Right ventricle myocardium superior (tissue), 1 donor: Measurements from ENCODE around the gene PHOSPHO1. TPM values are rescaled to one million over a fixed set of nuclear protein-coding genes. Genes with fewer than 3 reads are reported as not detected.

Experiments used
- ATAC-seq: fragments of 200-7000 bp; cut with Tn5 transposase; one replicate; pipeline ENCODE4 v1.9.1; 2020; ENCODE audit warnings: mild to moderate bottlenecking; ENCODE audit not compliant: poor library complexity
- DNase-seq: peaks from one replicate; pipeline ENCODE4 v3.0.0-alpha.2; 2020
- intact Hi-C: fragments of 100-400 bp; cut with DNase I; formaldehyde crosslinking; loops from one replicate; pipeline ENCODE4 v1.11.2; 2022
- total RNA-seq: library from RNA; stranded (reverse); fragmentation: NEBNext Ultra II Directional; extraction: Animal tissue kit (Norgen Biotek cat#: 25700); gene quantifications from one replicate; pipeline ENCODE4 v1.2.1, GENCODE V29; 2021
- donor health status: DM: no; HTN: yes; CAD: no; lungs with severe emphysema.

The PHOSPHO1 gene
- total RNA-seq, 1 donor from 2014 or later = 0.22 TPM

DNA sequence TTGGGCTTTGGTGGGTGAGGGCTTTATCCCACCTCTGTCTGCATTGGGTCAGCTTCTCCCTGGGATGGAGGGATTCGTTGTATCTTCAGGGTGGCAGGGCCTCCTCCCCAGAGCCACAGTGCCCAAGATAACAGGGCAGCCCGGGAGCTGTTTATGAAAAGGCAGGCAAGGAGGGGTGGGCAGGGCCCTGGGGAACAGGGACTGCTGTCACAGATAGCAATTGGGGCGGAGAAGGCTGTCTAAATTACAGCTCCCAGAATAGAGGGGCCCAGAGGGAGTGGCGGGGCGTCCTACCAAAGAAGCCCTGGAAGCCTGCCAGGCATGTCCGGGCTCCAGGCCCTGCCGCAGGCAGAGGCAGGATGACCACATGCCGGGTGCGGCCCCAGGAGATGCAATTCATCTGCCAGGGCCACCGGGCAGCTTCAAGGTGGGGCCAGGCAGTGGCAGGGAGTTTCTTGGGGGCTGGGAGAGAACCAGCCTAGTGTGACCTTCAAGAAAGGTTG is 18.8 kb upstream of the PHOSPHO1 start:
- DNase-seq (peak; percentile 75), ATAC-seq (peak; percentile 82)
- intact Hi-C loops = no loop called here

DNA sequence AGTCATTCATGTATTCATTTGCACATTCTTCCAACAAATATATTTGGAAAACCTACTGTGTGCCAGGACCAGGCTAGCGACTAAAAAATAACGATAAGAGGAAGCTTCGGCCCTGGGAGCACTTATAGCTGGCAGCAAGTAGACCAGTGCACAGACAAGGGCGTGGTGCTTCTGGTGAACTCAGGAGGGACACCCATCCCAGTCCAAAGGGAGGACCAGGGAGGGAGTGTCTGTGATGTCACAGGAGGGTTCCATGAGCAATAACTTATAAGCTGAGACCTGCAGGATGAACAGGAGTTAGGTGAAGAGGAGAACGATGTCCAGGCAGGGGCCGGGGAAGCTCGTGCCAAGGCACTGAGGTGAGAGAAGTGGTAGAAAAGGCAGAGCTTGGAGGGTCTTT is 17.4 kb upstream of the PHOSPHO1 start:
- intact Hi-C loops = no loop called here
- ATAC-seq = no peak

DNA sequence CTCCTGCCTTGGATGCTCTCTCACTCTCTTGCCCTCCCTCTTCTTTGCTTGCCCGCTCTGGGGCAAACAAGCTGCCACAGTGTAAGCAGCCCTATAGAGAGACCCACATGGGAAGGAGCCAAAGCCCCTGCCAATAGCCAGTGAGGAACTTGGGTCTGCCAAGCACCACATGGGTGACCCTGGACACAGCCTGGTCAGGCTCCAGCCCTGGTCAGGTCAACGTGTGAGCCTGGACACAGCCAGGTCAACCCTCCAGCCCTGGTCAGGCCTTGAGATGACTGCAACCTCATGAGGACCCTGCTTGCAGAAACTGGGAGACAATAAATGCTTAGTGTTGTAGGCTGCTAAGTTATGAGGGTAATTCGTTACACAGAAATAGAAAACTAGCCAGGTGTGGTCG is 14.3 kb upstream of the PHOSPHO1 start:
- intact Hi-C loops = no loop called here
- DNase-seq = no peak

More for the DNA sequence above, 17.4 kb upstream of the PHOSPHO1 start:
- DNase-seq = no peak

DNA sequence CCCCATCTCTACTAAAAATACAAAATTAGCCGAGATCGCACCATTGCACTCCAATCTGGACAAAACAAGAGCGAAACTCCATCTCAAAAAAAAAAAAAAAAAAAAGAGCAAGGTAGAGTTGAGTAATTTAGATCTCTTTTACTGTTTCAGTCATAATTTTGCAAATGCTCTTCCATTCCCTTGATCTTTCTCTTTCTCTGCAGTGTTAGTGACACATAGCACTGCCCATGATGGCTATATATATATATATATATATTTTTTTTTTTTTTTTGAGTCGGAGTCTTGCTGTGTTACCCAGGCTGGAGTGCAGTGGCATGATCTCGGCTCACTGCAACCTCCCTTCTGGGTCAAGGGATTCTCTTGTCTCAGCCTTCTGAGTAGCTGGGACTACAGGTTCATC is 12.2 kb upstream of the PHOSPHO1 start:
- intact Hi-C loops = no loop called here
- DNase-seq (no peak), ATAC-seq (no peak)

More for the DNA sequence above, 14.3 kb upstream of the PHOSPHO1 start:
- ATAC-seq = no peak

DNA sequence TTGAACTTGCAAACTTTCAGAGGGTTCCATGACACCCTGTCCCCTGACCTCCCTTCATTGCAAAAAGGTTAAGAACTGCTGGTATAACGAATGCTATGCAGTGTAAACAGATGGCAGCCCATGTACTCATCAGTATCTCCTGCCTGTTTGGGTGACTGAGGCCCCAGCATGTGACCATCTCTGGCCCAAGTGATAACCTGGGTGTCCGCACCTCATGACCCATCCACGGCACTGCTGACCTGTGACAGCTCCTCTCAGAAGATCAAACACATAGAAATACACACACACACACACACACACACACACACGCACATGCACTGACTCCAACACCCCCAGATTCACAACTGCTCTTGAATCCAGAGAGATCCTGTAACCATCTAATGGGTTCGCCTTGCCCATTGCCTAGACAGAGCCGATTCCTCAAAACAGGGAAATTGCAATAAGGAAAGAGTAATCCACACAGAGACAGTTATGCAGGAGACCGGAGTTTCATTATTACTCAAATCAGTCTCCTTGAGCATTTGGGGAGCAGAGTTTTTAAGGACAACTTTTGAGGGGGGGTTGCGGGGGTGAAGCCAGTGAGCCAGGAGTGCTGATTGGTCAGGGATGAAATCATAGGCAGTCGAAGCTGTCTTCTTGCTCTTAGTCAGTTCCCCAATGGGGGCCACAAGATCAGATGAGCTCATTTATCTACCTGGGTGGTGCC is 11.3 kb upstream of the PHOSPHO1 start:
- ATAC-seq (no peak), DNase-seq (no peak)
- intact Hi-C loops = no loop called here

DNA sequence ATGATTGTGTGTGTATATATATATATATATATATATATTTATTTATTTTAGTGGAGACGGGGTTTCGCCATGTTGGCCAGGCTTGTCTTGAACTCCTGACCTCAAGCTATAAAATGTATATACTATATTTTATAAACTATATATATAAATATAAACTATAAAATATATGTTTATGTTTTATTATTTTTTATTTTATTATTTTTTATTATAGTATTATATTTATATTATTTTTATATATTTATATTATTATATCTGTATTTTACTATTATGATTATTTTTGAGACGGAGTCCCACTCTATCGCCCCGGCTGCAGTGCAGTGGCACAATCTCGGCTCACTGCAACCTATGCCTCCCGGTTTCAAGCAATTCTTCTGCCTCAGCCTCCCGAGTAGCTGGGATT is 10.5 kb upstream of the PHOSPHO1 start:
- intact Hi-C loops = no loop called here
- no peak for ATAC-seq

DNA sequence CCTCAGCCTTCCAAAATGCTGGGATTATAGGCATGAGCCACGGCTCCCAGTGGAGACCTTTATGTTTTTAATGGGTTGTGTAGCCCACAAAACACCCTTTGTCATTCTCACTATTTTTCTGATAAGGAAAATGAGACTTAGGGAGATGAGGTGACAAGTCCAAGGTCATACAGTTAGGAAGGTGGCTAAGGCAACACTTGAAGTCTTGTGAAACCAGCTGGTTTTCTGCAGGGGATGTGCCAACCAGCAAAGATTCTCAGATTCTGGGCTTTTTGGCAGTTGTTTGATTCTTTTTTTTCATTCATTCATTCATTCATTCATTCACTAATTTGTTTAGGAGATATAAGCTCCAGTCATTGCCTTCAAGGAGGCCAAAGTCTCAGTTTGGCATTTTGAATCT is 10.0 kb upstream of the PHOSPHO1 start:
- ATAC-seq (no peak), DNase-seq (no peak)
- intact Hi-C loops = no loop called here

More for the DNA sequence above, 10.5 kb upstream of the PHOSPHO1 start:
- no peak for DNase-seq

DNA sequence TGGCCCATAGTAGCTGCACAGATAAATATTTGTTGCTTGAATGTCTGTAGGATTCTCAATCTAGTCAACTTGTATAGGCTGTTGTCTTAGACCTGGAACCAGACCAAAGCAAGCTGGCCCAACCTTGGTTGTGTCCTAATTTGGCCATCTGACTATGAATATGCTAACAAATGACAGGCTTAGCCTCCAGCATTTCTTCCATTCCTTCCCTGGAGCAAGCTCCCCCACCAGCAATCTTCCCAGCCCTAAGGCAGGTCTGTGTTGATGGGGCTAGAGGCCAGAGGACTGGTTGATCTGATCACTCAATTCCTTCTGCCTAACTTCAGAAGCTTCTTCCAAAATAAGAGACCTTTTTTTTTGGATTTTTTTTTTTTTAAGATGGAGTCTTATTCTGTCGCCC is 9.4 kb upstream of the PHOSPHO1 start:
- intact Hi-C loops = no loop called here
- DNase-seq (no peak), ATAC-seq (no peak)

DNA sequence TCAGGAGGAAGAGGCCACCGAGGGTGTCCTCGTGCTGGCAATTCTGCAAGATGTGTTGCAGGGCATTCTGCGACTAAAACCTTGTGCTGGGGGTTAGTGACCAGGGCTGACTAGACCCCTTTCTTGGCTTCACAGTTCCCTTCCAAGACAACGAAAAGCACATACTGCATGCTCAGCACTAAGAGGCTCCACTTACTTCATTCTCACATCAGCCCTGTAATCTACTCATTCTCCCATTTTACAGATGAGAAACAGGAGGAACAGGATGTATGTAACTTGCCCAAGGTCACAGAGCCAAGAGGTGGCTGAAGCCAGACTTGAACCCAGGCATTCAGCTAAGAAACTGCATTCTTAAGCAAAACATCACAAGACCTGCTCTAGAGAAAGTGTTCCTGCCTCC is 5.3 kb upstream of the PHOSPHO1 start:
- DNase-seq (no peak), ATAC-seq (no peak)
- intact Hi-C loops = no loop called here

DNA sequence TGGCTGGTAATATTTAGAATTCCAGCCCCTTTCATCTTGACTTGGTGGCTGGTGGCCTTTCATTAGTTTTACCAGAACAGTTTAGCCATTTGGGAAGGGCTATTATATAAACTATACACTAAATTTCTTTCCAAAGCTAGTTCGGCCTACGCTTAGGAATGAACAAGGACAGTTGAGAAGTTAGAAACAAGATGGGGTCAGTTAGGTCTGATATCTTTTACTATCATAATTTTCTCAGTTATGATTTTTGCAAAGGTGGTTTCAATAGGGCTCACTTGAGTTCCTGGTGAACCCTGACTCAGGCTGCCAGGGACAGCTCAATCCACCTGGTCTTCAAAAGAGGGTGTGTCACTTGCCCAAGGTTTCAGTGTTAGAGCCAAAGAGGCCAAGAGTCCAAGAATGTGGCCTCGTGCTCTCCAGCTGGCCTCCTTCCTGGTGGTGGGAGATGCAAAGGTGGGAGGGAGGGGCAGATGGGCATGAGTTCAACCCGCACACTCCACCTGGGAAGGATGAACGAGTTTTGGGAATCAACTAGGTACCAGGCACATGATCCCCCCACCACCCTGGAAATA is 4.0 kb upstream of the PHOSPHO1 start:
- DNase-seq = no peak
- ATAC-seq = no peak

DNA sequence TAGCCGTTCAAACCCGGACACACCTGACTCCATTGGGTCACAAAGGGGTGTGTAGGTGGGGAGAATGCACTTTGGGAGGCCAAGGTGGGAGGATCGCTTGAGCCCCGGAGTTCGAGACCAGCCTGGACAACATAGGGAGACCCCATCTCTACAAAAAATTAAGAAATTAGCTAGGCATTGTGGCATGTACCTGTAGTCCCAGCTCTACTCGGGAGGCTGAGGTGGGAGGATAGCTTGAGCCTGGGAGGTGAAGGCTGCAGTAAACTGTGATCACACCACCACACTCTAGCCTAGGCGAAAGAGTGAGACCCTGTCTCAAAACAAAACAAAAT is 942 bp upstream of the PHOSPHO1 start:
- no peak for ATAC-seq
- DNase-seq = no peak
- intact Hi-C loops = no loop called here

More for the DNA sequence above, 4.0 kb upstream of the PHOSPHO1 start:
- intact Hi-C loops = no loop called here

DNA sequence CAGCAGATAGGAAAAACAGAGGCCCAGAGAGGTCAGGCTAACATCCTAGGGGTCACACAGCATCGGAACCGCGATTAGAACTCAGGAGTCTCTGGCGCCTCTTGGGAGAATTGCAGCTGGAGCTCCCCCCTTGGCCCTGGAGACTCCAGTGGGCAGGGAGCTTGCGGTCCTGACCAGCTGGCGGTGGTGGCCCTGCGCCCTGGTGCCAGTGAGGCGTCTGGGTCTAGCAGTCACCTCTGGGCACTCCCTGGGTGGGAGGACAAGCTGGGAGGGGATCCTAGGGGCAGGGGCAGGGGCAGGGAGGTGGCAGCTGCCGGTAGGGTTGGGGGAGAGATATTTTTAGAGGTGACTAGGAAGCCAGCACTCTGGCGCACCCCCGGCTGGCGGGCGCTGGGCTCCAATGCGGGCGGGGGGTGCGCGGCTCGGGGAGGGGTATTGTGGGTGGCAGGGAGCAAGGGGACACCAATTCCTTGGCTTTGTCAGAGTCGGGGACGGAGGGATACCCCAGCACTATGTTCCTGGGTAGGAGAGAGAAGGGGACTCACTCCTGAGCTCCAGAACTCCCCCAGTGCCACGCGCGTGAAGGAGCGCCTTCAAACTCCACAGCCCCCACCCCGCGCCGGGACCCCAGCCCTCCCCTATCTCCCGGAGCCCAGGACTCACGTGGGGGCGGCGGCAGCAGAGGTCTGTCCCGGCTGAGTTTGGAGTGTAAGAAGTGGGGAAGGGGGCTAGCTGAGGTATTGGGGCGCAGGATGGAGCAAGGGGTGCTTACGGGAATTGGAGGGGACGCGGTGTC is 584 bp downstream of the PHOSPHO1 start:
- ATAC-seq = peak; percentile 6
- intact Hi-C loops = loop anchor here (5.0 kb wide), 2 partner anchors 38 to 62 kb away; no protein-coding TSS in a partner anchor
- no peak for DNase-seq

DNA sequence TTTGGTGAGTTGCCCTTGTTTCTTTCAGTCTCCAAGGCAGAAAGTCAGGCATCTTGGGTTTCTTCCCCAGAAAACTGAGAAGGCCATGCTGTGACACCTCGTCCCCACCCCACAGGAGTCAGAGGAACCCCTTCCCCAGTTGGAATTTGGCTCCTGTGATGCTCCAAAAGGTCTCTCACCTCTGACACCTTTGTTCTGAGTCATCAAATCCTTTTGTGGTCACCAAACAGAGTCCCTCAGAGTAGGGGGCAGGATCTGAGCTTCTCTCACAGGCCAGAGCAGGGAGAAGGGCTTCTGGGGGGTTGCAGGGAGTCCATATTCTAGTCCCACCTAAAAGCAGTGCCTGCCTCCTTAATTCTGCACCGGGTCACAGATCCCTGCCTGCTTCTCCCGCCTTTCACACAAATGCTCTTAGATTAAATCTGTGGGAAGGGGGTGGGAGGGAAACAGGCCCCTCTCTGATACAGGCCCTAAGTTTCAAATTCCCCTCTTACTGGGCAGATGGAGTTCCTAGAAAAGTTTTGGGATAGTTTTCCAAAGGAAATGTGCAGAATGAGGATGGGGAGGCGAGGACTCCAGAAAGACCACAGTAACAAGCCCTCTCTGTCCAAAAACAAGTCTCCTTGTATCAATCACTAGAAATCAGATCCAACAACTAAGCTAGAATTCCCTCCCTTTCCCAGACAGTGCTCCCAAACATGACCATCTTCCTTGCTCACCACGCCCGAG is 1.3 kb downstream of the PHOSPHO1 start:
- intact Hi-C loops = loop anchor here (5.0 kb wide), 2 partner anchors 37 to 63 kb away; no protein-coding TSS in a partner anchor
- ATAC-seq = no peak
- DNase-seq = no peak

DNA sequence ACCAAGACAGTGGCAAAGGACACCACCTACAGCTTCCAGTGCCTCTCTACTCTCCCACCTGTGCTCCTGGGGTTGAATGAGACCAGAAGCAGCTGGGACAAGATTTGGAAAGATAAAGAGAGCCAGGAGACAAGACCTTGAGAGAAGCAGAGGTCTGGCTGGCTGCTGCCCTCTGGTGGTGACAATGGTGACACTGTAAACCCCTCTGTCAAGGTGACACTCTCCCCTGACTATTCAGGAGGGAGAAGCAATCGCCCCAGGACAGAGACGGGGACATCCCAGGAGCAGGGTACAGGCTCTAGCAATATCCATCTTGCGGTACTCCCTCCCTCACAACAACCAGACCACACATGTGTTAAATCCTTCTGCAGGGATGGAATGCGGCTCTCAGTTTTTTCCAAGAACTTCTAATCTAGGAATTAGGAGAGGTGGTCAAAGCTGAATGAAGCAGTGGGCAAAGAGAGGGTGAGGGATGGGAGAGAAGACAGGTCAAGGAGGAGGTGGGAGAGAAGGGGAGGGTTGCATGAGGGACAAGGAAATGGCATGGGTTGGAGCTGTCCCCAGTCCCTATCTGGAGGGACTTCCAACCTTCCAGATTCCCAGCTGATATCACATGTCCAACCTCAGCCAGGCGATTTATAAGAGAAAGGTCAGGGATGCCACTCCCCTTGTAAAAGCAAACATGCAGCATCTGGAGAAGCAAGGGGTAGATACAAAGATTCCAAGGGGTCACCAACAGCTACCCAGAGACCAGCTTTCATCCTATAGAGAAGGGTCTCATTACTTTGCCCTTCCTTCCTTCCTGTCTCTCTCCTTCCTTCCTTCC is 2.9 kb downstream of the PHOSPHO1 start:
- ATAC-seq = peak; percentile 52
- intact Hi-C loops = loop anchor here (5.0 kb wide), 2 partner anchors 35 to 65 kb away; no protein-coding TSS in a partner anchor
- DNase-seq = peak; percentile 81

DNA sequence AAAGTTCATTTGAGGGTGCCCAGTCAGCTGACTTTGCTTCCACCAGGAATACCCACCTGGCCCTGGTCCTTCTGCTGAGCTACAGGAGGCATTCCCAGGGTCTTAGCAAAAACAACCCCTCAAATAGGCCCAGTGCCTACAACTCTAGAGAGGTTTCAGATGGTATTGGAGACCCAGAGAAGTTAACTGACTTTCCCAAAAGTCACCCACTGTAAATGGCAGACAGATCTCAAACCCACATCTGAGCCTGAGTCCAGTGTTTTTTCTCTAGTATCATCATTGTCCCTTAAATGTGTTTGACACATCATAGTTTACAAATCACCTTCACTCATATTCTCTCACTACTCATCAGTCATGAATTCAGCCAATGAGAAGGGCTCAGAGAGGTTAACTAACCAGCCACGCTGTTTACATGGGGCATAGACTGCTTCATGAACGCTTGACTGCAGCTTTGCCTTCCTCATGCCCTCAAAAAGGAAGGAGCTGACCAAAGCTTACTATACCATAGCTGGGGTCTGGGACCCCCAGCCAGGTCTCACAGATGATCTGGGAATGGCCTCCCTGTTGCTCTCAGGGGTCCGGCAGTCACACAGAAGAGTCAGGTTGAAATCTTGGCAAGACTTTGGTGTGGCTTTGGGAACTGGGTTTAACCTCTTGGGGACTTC is 3.7 kb downstream of the PHOSPHO1 start:
- intact Hi-C loops = loop anchor here (5.0 kb wide), 2 partner anchors 35 to 65 kb away; no protein-coding TSS in a partner anchor
- ATAC-seq = no peak

DNA sequence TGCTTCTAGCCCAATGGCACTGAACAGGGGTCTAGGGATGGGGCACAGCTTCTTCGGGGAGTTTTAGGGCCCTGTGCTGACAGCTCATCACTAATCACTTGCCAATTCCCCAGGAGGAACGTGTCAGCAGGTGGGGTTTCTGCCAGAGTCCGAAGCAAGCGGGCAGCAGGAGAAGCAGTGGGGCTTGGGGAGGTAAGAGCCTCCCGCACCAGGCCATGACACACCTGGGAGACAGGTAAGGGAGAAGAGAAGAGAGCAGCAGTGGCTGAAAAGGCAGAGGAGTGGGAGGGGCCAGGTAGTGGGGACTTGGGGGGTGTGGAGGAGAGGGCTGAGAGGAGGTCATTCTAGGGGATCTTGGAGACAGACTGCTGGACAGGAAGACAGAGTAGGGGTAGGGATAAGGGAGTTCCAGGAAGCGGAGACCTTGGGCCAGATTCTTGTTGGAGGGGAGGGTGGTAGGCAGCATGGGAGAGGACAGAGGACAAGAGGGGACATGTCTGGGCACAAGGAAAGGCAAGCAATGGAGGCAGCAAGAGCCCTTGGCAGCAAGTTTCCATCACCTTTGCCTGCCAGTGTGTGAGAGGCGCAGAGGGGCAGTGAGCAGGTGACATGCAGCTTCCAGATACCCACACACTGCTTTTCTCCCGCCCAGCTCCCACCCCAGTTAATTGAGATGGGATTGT is 4.9 kb downstream of the PHOSPHO1 start:
- DNase-seq = no peak

More for the DNA sequence above, 3.7 kb downstream of the PHOSPHO1 start:
- DNase-seq = no peak

DNA sequence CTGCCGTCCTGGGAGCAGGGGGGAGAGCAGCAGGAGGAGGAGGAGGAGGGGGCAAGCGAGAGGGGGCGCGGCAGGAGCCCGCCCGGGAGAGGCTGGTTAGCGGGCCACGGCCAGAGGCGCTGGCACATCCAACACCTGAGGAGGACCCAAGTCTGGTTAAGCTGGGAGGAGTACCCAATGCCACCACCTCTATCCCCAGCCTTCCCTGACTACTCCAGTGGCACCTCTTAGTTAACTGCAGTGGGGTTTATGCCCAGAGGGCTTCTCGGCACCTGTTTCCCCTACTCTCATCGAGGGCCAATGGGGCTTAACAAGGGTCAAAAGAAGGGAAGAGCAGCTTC is 5.6 kb downstream of the PHOSPHO1 start:
- DNase-seq (no peak), ATAC-seq (no peak)
- intact Hi-C loops = loop anchor here (5.0 kb wide), 2 partner anchors 33 to 67 kb away; no protein-coding TSS in a partner anchor

More for the DNA sequence above, 4.9 kb downstream of the PHOSPHO1 start:
- ATAC-seq = no peak
- intact Hi-C loops = loop anchor here (5.0 kb wide), 2 partner anchors 33 to 67 kb away; no protein-coding TSS in a partner anchor
